GM12865 (cell line): ENCODE measurements around the gene INTS6L.

ENCODE experiments used
- DNase-seq: peaks from one replicate; pipeline ENCODE4 v3.0.0; 2010; ENCODE audit warnings: low read depth
- H3K4me3 ChIP-seq: 2 replicates; pipeline ENCODE4 v1.5.1; 2011; ENCODE audit warnings: mild to moderate bottlenecking, low read depth, low read length, control low read depth
- CTCF ChIP-seq: IDR thresholded peaks from 2 replicates; pipeline ENCODE4 v1.5.1; 2011; ENCODE audit warnings: low read length, control low read depth, low read depth, inconsistent platforms; ENCODE audit not compliant: insufficient read depth; ENCODE audit errors: missing control alignments

Gene INTS6L

GRCh38 chrX:135535077-135535940 is 14.8 kb downstream of the INTS6L start:
- DNase-seq, result no peak
- H3K4me3 ChIP-seq, result no peak overlapping the region
- no peak for TF ChIP-seq CTCF

GRCh38 chrX:135536877-135537276 is 16.4 kb downstream of the INTS6L start:
- TF ChIP-seq CTCF, result no peak
- no peak overlapping the region for H3K4me3 ChIP-seq
- DNase-seq, result peak; percentile 12

GRCh38 chrX:135541351-135541750 is 20.9 kb downstream of the INTS6L start:
- H3K4me3 ChIP-seq, result no peak overlapping the region
- DNase-seq, result no peak
- TF ChIP-seq CTCF, result no peak

- DNase-seq, result no peak
- H3K4me3 ChIP-seq, result no peak overlapping the region
- no peak for TF ChIP-seq CTCF
Measured at GRCh38 chrX:135543172-135543571, 22.7 kb downstream of the INTS6L start.

- peak; percentile 37 for DNase-seq
- TF ChIP-seq CTCF, result peak; percentile 33
- no peak overlapping the region for H3K4me3 ChIP-seq
Measured at GRCh38 chrX:135543924-135544323, 23.5 kb downstream of the INTS6L start.

GRCh38 chrX:135544338-135544948 is 24.0 kb downstream of the INTS6L start:
- DNase-seq, result no peak
- TF ChIP-seq CTCF, result no peak
- no peak overlapping the region for H3K4me3 ChIP-seq
